ENCODE data around the gene SSTR5. TPM values are rescaled to one million over a fixed set of nuclear protein-coding genes. Genes with fewer than 3 reads are reported as not detected.
A peak's percentile ranks its signal among the peaks of the same experiment; 100 is the strongest.

The SSTR5 gene
- total and polyA plus RNA-seq, 2 donors (not counting 1 experiment from before 2014, with no cell fraction given): not detected

DNA sequence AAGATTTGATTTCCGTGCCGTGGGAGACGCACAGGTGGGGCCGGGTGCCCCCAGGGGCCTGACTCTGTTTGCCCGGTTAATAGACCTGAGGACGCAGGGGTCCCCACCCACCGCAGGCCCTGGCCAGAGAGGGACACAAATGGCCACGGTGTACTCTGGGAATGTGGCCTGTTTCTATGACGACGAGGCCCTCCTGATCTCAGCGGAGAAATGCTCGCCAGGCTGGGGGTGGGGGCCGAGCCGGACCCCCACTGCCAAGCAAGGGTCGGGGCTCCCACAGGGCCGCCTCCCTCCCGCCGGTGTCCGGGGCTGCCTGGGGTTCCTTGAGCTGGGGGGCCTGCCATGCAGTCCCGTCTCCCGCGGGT, 48.0 kb downstream of the SSTR5 start:
- no peak for TF ChIP-seq EZH2 (IDR thresholded peaks at IDR 0.05; ENCODE audit: borderline replicate concordance, insufficient read depth, low read depth, low read length, poor library complexity, severe bottlenecking)
- TF ChIP-seq, protein P1, sequence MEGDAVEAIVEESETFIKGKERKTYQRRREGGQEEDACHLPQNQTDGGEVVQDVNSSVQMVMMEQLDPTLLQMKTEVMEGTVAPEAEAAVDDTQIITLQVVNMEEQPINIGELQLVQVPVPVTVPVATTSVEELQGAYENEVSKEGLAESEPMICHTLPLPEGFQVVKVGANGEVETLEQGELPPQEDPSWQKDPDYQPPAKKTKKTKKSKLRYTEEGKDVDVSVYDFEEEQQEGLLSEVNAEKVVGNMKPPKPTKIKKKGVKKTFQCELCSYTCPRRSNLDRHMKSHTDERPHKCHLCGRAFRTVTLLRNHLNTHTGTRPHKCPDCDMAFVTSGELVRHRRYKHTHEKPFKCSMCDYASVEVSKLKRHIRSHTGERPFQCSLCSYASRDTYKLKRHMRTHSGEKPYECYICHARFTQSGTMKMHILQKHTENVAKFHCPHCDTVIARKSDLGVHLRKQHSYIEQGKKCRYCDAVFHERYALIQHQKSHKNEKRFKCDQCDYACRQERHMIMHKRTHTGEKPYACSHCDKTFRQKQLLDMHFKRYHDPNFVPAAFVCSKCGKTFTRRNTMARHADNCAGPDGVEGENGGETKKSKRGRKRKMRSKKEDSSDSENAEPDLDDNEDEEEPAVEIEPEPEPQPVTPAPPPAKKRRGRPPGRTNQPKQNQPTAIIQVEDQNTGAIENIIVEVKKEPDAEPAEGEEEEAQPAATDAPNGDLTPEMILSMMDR (IDR thresholded peaks at IDR 0.05): no peak
- Histone ChIP-seq H3K4me1 (ENCODE audit: control insufficient read depth in 2 of 2, insufficient read depth in 2 of 2, low read length in 2 of 2) (peaks cover 0 to 8% of the 10 kb centered on the region in 2 donors), H3K27me3 (replicated peaks in 1 of 4; ENCODE audit: control extremely low read depth in 1 of 4, control insufficient read depth in 3 of 4, insufficient read depth in 4 of 4, low read length in 3 of 4) (peaks cover 0 to 3% (median 0%) of the 10 kb centered on the region in 4 experiments), H3K9me3 (ENCODE audit: control extremely low read depth in 1 of 3, control insufficient read depth in 2 of 3, insufficient read depth in 1 of 3, low read length in 2 of 3) (no peaks in the 10 kb centered on the region), H3K9ac (ENCODE audit: low read length) (no peak overlapping the region), H2AFZ (ENCODE audit: insufficient read depth, low read depth, low read length, poor library complexity, severe bottlenecking) (no peak overlapping the region), H3K79me2 (ENCODE audit: control insufficient read depth, insufficient read depth, low read length) (no peaks in the 10 kb centered on the region), H4K20me1 (ENCODE audit: control insufficient read depth, insufficient read depth, low read length, poor library complexity, severe bottlenecking) (no peaks in the 10 kb centered on the region), H3K4me2 (replicated peaks; ENCODE audit: low read depth, low read length, poor library complexity, severe bottlenecking) (peak overlapping the region; percentile 38), H3K27ac (ENCODE audit: low read length in 2 of 2) (no peak overlapping the region), H3K36me3 (replicated peaks in 1 of 2; ENCODE audit: control extremely low read depth in 1 of 2, control insufficient read depth in 1 of 2, extremely low read depth in 1 of 2, insufficient read depth in 2 of 2, low read length in 1 of 2) (no peaks in the 10 kb centered on the region), H3K4me3 (ENCODE audit: control extremely low read depth in 1 of 5, extremely low read depth in 1 of 5, insufficient read depth in 1 of 5, low read depth in 2 of 5, low read length in 4 of 5) (no peak overlapping the region)
- intact Hi-C loops (cut with micrococcal nuclease): no loop called here
- Mint-ChIP-seq H3K9me3 (ENCODE audit: insufficient read depth) (no peaks in the 10 kb centered on the region), H3K27ac (no peak overlapping the region), H3K27me3 (no peaks in the 10 kb centered on the region), H3K4me3 (no peak overlapping the region), H3K4me1 (peaks cover 5% of the 10 kb centered on the region)
- ChIA-PET CTCF (no interaction called here), POLR2A (no interaction called here)
- DNase-seq: no peak
- 80% methylated on average over 21 of the region's 22 CpGs for WGBS (ENCODE audit: insufficient coverage)
- no peak for ATAC-seq (ENCODE audit: low read depth)

DNA sequence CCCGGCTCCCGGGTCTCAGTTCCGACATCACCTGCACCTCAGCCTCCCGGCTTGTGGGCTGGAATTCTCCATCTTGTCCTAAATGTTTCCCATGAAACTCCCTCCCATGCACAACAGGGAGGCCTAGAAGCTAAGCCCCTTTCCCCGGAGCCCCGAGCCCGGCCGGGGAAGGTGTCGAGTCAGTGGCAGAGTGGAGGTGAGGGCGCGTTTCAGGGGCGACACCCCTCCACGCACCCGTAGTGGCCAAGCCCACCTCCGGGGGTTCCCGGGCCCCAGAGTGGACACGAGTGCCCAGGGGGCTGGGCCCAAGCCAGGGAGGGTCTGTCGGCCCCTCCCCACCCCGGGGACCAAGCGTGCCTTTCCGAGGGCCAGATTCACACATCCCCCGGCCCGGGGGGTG, 48.5 kb downstream of the SSTR5 start:
- no peak overlapping the region for H3K4me3 Mint-ChIP-seq
- peaks cover 0 to 3% (median 0%) of the 10 kb centered on the region in 4 experiments for H3K27me3 ChIP-seq (replicated peaks in 1 of 4; ENCODE audit: control extremely low read depth in 1 of 4, control insufficient read depth in 3 of 4, insufficient read depth in 4 of 4, low read length in 3 of 4)
- H3K27ac Mint-ChIP-seq: no peak overlapping the region
- no peak overlapping the region for H2AFZ ChIP-seq (ENCODE audit: insufficient read depth, low read depth, low read length, poor library complexity, severe bottlenecking)
- CTCF ChIA-PET: no interaction called here
- H3K9ac ChIP-seq (ENCODE audit: low read length): no peak overlapping the region
- no peak overlapping the region for H3K4me3 ChIP-seq (ENCODE audit: control extremely low read depth in 1 of 5, extremely low read depth in 1 of 5, insufficient read depth in 1 of 5, low read depth in 2 of 5, low read length in 4 of 5)
- ATAC-seq (ENCODE audit: low read depth) (no peak), DNase-seq (no peak)
- intact Hi-C loops (cut with micrococcal nuclease): no loop called here
- no peak overlapping the region for H3K27ac ChIP-seq (ENCODE audit: low read length in 2 of 2)
- peaks cover 0 to 8% of the 10 kb centered on the region in 2 donors for H3K4me1 ChIP-seq (ENCODE audit: control insufficient read depth in 2 of 2, insufficient read depth in 2 of 2, low read length in 2 of 2)
- H4K20me1 ChIP-seq (ENCODE audit: control insufficient read depth, insufficient read depth, low read length, poor library complexity, severe bottlenecking): no peaks in the 10 kb centered on the region
- 88% methylated on average over 21 of the region's 23 CpGs for WGBS (ENCODE audit: insufficient coverage)
- no peaks in the 10 kb centered on the region for H3K9me3 ChIP-seq (ENCODE audit: control extremely low read depth in 1 of 3, control insufficient read depth in 2 of 3, insufficient read depth in 1 of 3, low read length in 2 of 3)
- peaks cover 5% of the 10 kb centered on the region for H3K4me1 Mint-ChIP-seq
- H3K4me2 ChIP-seq (replicated peaks; ENCODE audit: low read depth, low read length, poor library complexity, severe bottlenecking): no peak overlapping the region
- POLR2A ChIA-PET: no interaction called here
- H3K27me3 Mint-ChIP-seq: no peaks in the 10 kb centered on the region
- H3K9me3 Mint-ChIP-seq (ENCODE audit: insufficient read depth): no peaks in the 10 kb centered on the region
- H3K36me3 ChIP-seq (replicated peaks in 1 of 2; ENCODE audit: control extremely low read depth in 1 of 2, control insufficient read depth in 1 of 2, extremely low read depth in 1 of 2, insufficient read depth in 2 of 2, low read length in 1 of 2): no peaks in the 10 kb centered on the region
- H3K79me2 ChIP-seq (ENCODE audit: control insufficient read depth, insufficient read depth, low read length): no peaks in the 10 kb centered on the region
- no peak for TF ChIP-seq EZH2 (IDR thresholded peaks at IDR 0.05; ENCODE audit: borderline replicate concordance, insufficient read depth, low read depth, low read length, poor library complexity, severe bottlenecking)
- TF ChIP-seq, protein P1 (IDR thresholded peaks at IDR 0.05): no peak

All from B cell (primary cell).